T follicular helper cell (primary cell): ENCODE data around the gene BCR.
"Not testable (repeated sequence)": the region's sequence is repeated elsewhere in the genome, so short reads cannot be mapped to it uniquely, and the experiment has no call there.

Experiments
- DNase-seq: peaks from one replicate; pipeline ENCODE4 v3.0.0-alpha.2; 2020; ENCODE audit warnings: low read depth

The BCR gene

DNA sequence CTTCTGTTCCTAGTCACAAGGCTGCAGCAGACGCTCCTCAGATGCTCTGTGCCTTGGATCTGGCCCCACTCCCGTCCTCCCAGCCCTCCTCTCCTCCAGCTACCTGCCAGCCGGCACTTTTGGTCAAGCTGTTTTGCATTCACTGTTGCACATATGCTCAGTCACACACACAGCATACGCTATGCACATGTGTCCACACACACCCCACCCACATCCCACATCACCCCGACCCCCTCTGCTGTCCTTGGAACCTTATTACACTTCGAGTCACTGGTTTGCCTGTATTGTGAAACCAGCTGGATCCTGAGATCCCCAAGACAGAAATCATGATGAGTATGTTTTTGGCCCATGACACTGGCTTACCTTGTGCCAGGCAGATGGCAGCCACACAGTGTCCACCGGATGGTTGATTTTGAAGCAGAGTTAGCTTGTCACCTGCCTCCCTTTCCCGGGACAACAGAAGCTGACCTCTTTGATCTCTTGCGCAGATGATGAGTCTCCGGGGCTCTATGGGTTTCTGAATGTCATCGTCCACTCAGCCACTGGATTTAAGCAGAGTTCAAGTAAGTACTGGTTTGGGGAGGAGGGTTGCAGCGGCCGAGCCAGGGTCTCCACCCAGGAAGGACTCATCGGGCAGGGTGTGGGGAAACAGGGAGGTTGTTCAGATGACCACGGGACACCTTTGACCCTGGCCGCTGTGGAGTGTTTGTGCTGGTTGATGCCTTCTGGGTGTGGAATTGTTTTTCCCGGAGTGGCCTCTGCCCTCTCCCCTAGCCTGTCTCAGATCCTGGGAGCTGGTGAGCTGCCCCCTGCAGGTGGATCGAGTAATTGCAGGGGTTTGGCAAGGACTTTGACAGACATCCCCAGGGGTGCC, 109.8 kb downstream of the BCR start:
- peak; percentile 41 for DNase-seq

DNA sequence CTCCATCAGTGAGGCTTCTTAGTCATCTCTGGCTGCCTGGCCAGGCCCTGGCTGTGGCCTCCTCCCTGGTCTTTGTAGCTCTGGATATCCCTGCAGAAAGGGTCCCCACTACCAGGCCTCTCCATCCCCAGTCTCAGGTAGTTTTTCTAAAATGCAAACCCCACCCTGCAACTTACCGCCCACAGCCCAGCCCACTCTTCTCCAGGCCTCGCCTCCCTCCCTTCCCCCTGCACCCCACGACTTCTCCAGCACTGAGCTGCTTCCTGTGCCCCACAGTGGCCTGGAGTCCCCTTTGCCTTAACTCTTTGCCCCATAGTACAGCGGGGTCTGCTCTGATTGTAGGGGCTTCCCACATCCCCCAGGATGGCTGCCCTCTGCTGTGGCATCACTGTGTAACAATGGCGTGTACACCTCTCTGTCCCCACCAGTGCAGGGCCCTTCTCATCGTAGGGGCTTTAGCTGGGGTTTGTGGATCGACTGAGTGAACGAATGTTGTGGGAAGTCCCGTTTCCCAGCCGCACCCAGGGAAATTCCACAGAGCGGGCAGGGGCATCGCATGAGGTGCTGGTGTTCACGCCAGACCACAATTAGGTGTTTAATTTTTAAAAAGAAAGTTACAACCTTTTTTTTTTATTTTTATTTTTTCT, 111.6 kb downstream of the BCR start:
- no peak for DNase-seq

DNA sequence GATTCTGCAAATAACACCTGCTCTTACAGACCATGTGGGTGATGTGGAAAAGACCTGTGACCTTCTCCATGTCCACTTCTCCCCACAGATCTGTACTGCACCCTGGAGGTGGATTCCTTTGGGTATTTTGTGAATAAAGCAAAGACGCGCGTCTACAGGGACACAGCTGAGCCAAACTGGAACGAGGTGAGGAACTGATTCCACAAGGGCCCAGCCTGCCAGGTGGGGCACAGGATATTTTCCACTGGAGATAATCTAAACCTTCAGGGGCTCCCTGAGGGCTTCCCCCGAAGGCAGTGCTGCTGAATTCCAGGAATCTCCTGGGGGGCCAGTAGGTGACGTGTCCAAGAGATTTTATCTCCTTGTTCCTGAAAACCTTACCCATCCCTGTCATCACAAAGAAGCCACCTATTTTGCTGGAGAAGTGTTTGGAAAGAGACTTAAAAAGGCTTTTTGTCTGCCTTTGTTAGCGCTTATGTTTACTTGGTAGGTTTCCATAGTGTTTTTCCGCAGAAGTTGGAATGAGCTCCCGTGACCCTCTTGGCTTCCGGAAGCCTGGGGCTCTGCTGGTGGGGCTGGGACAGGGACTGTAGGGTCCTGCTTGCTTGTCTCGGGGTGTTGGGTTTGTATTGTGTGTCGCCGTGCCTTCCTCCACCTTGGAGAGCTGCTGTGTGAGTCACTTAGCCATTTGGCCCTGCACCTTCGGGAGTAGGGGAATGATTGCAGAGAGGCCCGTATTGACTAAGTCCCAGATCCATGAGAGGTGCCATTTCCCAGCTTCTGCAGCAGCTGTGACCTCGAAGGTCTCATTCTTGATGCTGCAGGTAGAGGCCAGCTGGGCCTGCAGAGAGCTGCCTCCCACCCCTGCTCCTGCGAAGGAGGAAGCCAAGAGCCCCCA, 112.4 kb downstream of the BCR start:
- DNase-seq = no peak

DNA sequence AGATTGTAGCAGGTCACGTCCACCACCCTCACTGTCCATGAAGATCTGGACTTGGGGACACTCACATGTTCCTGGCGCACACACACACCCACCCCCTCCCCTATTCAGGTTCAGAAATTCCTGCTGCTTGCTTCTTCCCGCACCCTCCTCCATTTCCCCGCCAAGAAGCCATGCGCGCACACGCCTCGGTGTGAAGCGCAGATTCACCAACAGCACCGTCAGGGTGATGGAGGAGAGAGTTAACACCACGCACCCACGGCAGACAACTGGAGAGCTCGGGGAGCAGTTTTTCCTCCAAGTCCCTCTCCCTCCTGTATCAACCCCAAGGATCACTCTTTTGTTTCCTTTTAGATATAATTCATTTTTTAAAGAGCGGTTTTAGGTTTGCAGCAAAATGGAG, 113.4 kb downstream of the BCR start:
- no peak for DNase-seq

DNA sequence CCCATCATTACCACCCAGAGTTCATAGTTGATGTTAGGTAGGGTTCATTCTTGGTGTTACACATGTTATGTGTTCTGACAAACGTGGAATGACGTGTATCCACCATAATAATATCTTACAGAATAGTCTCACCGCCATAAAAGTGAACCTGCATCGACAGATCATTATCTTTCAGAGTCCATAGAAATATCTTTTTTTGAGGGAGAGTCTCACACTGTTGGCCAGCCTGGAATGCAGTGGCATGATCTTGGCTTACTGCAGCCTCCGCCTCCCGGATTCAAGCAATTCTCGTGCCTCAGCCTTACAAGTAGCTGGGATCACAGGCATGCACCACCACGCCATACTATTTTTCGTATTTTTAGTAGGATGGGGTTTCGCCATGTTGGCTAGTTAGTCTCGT, 113.9 kb downstream of the BCR start:
- DNase-seq = no peak

DNA sequence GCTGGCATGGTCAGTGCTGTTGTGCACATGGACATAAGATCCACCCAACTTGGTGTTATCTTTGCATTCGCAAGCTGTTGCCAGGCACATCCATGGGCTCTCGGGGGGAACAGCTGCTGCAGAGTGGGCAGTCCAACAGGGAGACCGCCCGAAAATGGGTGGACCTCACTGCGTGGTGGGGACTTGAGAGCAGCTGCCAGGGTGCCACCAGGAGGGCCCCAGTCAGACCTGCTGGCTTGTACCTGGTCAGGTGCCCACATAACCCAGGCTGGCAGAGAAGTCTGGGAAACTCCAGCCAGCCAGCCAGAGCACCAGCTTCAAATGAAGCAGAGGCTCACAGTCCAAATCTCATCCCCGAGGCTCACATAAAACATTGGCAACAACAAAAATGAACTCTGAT, 120.2 kb downstream of the BCR start:
- no peak for DNase-seq

DNA sequence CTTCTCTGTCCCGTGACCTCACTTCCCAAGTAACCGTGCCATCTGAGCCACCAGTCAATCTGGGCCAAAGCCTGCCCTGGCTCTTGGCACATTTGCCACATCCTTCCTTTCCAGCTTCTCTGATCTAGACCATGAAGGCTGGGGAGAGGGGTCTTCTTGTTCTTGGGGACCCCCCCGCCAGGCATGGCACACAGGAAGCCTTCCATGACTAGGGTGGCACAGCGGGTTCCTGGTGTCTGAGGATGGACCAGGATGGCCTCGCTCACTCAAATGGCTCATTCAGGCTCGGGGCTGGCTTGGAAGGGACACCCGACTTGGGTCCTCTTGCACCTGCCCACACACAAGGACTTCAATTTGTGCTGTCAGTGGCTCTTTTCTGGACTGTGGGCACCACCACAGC, 121.3 kb downstream of the BCR start:
- no peak for DNase-seq

DNA sequence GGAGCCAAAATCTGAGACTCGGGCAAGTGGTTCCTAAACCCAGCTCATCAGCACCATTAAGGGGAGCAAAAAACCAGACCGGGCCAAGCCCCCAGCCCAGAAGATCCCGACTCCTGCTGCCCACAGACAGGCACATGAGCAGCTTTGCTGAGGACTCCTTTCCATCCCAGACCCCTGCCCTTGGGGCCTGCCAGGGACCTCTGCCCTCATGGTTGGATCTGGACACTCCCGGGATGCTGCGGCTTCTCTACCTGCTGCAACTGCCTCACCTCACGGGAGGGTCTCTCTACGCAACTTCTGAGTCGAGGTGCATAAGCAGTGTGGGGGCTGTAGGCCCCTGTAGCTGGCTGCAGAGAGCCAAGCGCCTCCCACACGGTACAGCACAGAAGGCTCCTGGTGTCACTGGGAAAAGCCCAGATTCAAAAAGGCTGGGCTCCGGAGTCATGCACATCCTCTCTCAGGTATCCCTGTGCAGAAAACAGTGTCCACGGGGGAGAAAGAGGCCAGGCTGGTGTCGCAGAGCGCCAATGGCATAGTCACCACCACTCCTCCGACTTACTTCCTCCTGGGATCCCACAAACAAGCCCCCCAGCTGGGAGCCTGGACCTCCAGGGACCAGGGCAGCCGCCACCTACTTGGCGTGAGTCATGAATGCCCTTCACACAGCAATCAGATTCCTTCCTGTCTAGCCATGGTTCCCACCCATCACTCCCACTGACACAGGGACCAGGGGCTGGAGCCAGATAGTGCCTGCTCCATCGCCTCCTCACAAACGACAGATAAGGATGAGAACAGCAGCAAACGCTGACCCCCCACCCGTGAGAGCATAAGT, 122.1 kb downstream of the BCR start:
- DNase-seq = no peak

DNA sequence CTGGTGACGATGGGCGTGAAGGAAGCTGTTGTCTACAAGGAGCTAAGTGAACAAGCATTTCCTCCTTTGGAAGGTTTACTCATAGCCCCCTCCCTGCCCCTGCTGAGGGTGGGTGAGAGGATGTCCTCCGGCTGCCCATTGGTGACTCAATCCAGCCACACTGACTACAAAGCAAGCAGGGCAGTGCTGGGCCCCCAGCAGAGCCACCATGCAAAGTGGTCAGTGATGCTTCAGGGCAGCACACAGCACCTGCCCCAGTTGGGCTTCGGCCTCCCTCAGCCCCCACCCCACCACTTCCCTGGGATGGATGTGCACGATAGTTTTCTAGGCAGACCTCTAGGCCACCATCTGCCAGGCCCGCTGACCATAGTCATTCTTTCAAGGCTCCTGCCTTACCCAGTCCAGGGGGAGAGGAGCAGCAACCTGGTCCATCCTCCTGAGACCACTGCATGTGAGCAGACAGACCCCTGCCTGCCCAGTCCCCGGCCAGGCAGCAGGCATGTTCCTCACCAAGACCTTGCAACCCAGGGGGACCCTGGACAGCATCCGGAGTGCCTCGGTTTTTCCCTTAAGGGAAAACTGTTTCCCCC, 125.1 kb downstream of the BCR start:
- no peak for DNase-seq

DNA sequence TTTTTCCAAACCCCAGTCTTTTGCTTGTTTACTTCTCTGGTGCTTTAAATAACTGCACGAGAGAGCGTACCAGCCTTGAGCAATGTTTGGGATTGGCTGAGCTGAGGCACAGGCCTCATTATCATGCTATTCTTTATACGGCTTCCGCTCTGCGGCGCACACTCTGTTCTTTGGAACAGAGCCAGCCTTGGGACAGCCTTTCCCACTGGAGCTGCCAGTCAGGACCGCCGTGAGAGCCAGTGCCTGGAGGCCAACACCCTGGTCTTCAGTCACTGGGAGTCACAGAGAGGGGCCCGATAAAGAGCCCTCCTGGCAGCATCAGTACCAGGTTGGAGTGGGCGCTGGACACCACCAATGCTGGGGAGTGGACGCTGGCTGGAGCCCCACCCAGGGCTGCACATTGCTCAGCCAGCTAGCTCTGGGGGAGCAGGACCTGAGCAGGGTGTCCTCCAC, 125.6 kb downstream of the BCR start:
- no peak for DNase-seq

DNA sequence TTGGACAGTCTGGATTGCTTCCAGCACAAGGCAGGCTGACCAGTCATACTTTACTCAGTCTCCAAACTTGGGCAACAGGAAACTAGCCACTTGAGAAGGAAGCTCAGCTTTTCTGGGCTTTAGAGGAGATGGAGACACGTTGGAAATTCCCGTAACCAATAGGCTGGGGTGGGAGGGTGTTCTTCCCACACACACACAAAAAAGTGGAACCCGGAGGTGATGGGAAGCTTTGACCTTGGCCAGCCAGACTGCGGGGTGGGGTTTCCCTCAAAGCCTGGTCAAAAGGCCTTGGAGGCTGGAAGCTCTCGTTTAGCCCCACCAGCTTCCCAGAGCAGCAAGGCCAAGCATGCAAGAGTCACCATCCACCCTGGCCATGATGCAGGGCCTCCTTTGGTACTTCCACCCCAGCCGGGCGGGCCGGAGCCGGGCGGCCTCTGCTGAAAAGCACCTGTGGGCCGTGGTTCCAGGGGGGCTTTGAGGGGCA, 126.2 kb downstream of the BCR start:
- no peak for DNase-seq

DNA sequence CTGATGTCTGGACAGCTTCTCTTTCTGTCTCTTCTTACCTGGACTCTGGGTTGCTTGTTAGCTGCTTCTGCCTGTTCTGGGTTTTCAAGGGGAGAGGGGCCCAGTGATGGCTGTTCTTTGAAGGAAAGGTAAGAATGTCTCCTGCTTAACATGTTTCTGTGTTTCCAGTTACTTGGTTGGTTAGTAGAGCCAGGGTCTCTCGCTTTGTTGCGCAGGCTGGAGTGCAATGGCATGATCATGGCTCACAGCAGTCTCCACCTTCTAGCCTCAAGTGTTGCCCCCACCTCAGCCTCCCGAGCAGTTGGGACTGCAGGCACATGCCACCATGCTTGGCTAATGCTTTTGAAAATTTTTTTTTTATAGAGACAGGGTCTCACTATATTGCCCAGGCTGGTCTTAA, 126.6 kb downstream of the BCR start:
- no peak for DNase-seq

DNA sequence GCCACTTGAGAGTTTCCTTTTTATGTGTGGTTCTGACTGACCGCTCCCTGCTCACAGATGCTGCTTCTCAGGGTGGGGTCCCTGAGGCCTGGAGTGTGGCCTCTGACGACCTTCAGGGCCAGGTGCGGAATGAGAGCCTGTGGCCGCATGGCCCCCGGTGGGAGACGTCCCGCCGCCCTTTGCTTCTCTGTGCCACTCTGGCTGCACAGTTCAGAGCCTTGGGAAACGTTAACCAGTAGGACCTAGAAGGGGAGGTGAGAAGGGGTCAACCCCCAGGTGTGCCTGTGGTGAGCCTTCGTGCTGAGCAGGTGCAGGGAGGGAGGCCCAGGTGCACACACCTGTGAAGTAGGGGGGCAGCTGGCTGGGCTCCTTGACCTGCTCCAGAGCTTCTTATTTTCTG, 127.2 kb downstream of the BCR start:
- DNase-seq = not testable (repeated sequence)

DNA sequence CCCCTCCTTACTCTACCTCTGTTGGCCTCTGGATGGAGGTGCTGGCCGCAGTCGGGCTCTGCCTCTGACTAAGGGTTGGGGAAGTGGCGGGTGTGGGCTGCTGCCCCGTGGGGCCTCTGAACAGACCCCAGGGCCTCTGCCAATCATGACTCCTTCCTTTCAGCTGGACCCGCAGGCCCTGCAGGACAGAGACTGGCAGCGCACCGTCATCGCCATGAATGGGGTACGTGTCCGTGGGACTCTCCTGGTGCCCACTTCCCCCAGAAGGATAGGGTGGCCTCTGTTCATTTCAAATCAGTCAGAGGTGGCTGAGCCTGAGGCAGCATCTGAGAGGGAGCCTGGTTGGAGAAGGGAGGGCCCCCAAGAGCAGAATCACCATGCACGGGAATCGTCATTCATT, 129.0 kb downstream of the BCR start:
- DNase-seq = not testable (repeated sequence)

DNA sequence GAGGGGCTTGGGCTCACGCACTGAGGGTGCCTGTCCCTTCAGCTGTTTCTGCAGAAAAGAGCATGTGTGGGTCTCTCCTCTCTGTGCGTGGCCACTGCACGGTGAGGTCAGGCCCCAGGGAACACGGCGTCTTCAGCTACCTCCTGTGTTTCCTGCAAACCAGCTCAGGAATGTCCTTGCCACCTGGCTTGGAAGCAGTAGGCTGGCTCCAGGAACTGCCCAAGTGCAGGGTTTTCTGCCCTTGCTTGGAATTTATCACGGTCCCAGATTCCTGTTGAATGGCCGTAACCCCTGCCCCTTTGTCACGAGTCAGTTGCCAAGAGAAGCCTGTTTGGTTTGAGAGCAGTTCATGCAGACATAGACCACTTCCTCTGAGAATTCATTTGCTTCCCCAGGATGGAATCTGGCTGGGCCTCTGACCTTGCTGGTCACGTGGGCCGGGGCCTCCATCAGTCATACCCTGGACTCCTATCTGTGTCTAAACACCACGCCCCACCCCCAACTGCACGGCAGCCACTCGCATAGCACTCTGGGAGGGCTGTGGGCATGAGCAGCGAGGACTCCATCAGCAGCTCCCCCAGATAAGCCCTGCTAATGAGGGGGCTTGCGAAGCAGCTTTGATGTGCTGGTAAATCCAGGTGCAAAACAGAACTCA, 130.3 kb downstream of the BCR start:
- not testable (repeated sequence) for DNase-seq

DNA sequence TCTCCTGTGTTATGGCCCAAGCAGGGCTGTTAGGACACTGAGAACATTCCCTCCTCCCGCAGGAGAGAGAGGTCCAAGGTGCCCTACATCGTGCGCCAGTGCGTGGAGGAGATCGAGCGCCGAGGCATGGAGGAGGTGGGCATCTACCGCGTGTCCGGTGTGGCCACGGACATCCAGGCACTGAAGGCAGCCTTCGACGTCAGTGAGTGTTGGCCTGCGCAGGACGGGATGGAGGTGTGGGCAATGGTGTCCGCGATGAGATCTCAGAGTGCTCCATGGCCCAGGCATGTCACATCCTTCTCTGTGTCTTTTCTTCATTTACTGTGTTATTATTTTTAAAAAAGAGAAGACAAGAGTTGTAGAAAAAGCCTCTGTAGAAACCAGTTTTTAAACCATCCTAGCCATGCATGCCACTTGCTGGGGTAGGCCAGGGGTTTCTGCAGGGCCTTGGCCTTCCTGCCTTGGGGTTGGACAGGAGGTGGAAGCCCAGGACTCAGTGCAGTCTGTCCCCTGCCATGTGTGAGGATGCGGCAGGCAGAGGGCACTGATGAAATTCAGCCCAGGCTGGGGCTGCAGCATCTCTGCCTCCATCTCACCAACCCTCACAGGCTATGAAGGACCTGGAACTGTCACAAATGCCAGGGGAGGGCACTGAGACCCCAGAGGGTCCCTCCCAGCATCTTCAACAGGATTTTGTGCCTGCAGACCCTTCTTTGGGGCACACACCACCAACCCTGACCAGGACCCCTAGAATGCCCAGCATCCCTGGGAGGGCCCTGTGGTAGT, 131.5 kb downstream of the BCR start:
- not testable (repeated sequence) for DNase-seq

DNA sequence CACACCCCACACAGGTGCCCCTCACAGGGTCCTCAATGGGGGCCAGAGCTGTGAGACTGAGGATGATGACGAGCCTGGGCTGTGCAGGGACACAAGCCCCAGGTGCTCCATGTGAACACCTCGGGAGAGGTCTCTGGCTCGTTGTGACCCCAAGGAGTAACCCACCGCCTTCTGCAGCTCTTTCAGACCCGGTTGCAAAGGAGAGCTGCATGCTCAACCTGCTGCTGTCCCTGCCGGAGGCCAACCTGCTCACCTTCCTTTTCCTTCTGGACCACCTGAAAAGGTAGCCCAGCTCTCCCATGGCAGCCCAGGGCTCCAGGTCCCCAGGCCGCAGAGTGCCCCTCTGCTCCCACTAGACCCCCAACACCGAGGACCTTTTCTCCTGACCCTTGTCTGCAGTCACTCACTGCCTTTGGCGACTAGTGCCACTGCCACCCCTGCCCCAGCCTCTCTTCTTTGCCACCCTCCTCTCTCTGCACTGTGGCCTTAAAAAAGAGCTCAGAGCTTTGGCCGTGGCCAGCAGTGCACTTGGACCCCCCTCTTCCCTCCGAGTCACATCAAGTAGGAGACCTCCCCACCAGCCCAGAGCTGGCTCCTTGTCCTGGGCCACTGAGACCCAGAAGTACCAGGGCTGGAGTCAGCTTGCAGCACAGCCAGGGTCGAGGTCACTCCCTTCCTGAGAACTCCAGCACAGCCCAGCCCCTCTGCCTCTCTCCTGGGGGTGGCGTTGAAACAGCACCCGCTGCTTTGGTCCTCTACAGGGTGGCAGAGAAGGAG, 133.7 kb downstream of the BCR start:
- no peak for DNase-seq

DNA sequence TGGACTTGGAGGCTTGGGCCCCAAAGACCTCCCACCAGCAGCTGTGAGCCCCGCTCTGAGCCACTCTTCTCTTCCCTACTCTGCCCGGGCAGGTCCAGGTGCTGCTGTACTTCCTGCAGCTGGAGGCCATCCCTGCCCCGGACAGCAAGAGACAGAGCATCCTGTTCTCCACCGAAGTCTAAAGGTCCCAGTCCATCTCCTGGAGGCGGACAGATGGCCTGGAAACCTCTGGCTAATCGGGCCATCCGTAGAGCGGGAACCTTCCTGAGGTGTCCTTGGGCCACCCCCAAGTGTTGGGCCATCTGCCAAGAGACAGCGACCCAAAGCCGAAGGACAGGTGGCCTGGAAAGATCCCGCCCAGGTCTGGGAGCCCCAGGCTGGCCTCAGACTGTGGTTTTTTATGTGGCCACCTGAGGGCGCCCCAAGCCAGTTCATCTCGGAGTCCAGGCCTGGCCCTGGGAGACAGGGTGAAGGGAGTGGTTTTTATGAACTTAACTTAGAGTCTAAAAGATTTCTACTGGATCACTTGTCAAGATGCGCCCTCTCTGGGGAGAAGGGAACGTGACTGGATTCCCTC, 135.1 kb downstream of the BCR start:
- no peak for DNase-seq
